AG20443 (cell line): Measurements from ENCODE around the gene CCNG1.
"Not testable (repeated sequence)": the region's sequence is repeated elsewhere in the genome, so short reads cannot be mapped to it uniquely, and the experiment has no call there.

ENCODE experiments used
- DNase-seq: peaks from one replicate; pipeline ENCODE4 v3.0.0; 2012; ENCODE audit warnings: low spot score, mixed read lengths

Gene CCNG1, protein sequence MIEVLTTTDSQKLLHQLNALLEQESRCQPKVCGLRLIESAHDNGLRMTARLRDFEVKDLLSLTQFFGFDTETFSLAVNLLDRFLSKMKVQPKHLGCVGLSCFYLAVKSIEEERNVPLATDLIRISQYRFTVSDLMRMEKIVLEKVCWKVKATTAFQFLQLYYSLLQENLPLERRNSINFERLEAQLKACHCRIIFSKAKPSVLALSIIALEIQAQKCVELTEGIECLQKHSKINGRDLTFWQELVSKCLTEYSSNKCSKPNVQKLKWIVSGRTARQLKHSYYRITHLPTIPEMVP

DNA sequence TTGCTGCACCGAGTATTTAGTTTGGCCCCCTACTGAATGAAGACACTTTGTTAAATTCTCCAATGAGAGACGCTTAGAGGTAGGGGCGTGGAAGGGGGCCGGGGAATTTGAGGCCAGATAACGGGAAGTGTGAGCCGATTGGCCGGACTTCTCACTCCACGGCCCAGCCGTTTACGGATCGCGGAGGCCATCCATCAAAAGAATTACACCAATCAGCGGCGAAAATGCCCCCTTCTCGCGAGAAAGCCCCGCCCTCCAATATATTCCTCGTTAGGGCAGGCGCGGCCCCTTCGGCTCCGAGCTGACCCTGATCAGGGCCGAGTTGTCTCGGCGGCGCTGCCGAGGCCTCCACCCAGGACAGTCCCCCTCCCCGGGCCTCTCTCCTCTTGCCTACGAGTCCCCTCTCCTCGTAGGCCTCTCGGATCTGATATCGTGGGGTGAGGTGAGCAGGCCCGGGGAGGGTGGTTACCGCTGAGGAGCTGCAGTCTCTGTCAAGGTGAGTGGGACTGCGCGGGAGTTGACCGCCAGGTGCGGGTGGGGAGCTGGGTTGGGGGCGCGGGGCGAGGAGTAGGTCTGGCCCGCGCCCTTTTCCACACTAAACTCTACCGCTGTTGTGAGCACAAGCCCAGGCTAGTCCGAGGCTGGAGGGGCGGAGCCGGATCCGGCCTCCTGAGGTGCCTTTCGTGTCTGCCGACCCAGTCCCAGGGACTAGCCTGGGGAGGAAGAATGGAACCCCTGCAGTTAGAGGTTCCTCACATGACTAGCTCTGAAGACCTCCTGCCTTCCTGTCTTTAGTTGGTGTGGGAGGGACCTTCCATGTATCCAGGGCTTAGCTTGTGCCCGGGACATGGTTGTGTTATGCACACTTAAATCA, at the start of gene CCNG1:
TSS of gene CCNG1 (plus strand) at position 287 of the 874 bp plus-strand sequence. CDS start 1,662 bp downstream, outside the sequence.
- peak; percentile 98 for DNase-seq

DNA sequence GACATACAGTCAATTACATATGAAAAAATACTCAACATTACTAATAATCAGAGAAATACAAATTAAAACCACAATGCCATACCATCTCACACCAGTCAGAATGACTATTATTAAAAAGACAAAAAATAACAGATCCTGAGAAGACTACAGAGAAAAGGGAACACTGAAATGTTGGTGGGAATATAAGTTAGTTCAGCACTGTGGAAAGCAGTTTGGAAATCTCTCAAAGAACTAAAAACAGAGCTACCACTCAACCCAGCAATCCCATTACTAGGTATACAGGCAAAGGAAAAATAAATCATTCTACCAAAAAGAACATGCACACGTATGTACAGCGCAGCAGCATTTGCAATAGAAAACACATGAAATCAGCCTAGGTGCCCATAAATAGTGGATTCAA, 41.6 kb upstream of the CCNG1 start:
- DNase-seq, result no peak

DNA sequence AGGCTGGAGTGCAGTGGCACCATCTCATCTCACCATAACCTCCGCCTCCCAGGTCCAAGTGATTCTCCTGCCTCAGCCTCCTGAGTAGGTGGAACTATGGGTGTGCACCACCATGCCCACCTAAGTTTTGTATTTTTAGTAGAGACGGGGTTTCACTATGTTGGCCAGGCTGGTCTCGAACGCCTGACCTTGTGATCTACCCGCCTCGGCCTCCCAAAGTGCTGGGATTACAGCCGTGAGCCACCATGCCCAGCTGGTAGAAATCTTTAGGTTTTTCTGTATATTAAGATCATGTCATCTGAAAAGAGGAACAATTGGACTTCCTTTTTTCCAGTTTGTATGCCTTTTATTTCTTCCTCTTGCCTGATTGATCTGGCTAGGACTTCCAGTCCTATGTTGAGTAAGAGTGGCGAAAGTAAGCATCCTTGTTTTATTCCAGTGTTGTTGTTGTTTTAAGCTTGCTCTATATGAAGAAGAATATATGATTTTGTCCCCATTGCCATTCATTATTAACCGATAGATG, 40.5 kb upstream of the CCNG1 start:
- not testable (repeated sequence) for DNase-seq

GRCh38 chr5:163397354-163397753, 40.0 kb upstream of the CCNG1 start:
- DNase-seq, result no peak

DNA sequence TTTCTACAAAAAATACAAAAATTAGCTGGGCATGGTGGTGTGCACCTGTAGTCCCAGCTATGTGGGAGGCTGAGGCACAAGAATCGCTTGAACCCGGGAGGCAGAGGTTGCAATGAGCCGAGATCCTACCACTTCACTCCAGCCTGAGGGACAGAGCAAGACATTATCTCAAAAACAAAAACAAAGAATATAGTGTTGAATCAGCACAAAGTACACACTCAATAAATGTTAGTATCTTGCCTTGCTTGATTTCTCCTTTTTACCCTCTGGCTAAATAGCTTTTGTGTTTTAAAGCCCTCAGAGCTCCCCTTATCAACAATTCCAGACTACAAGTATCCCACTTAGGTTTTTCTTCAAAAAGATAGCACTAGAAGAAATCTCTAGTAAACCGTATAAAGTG, 37.5 kb upstream of the CCNG1 start:
- DNase-seq, result no peak

GRCh38 chr5:163401271-163401670, 36.1 kb upstream of the CCNG1 start:
- no peak for DNase-seq

GRCh38 chr5:163402007-163402406, 35.4 kb upstream of the CCNG1 start:
- no peak for DNase-seq

DNA sequence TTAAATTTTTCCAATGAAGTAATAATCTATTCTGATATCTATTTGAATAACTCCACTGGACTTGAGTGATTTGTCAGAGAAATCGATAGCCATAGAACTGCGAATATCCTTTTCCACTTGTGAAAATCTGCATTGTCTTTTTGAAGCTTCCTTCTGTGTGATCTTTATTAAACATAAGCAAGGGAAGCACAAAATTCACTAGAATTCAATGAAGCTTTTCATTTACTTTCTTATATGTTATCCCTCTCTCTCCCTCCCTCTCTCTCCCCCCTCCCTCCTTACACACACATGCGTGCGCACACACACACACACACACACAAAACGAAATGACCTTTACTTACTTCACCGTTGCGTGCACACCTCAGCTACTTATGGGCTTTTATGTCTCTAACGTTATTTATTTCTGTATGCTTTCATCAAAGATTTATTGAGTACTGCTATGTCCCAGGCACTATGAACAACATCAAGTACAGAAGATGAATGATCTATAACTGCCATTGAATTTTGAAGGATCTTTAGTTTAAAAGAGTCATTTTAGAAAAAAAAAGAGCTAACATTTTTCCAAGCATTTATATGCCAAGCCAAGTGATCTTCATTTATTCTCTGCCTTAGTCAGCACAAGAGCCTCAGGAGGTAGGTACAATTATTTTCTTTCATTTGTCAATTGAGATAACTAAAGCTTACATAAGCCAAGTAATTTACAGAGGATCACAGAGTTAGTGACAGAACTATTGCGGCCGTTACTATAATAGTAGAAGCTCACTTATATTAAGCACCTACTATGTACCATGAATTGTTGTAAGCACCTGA, 32.8 kb upstream of the CCNG1 start:
- no peak for DNase-seq

DNA sequence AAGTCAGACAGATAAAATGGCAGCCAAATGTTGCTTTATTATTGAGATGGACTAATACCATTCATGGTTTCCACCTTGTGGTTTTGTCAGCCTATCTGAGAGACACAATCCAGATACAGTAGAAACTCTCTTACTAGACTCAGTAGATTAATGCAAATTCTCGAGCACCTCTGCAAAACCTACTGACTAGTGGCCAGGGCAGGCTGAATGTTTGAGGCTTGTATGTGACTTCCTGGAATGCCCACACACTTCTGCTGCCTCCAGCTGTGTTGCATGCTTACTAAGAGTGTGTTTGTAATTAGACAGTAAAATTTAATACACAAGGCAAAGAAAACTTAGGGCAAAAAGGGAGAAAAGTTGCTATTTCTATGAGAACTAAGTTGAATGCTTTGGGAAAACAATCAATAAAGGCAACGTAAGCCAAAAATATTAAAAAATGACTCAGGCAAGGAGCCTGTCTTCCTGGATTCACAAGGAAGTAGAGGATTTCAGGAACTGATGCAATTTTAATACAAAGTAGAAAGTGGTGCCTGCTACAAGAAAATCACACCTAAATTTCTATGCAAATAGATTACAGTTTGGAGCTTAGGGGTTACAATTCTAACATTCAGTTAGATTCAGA, 30.2 kb upstream of the CCNG1 start:
- DNase-seq, result peak; percentile 28

- peak; percentile 75 for DNase-seq
Measured at GRCh38 chr5:163408311-163408923, 29.0 kb upstream of the CCNG1 start.

GRCh38 chr5:163409384-163409783, 28.0 kb upstream of the CCNG1 start:
- DNase-seq, result no peak

DNA sequence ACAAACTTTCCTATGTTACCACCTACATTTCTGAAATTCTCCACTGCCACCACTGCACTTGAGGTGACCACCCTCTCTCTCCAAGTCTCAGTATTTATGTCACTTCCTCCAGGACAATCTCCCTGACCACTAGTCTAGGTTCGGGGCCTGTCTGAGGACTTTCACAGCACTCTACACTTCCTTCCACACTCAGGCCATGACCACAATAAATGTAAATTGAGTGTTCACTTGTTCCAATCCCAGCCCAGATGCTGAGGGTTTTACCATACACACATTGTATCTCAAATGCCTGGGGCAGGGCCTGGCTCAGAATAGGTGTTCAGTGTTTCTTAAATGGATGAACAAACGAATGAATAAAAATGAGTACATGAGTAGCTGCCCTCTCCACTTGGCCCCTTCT, 26.9 kb upstream of the CCNG1 start:
- no peak for DNase-seq

GRCh38 chr5:163415673-163416072, 21.7 kb upstream of the CCNG1 start:
- DNase-seq, result not testable (repeated sequence)

DNA sequence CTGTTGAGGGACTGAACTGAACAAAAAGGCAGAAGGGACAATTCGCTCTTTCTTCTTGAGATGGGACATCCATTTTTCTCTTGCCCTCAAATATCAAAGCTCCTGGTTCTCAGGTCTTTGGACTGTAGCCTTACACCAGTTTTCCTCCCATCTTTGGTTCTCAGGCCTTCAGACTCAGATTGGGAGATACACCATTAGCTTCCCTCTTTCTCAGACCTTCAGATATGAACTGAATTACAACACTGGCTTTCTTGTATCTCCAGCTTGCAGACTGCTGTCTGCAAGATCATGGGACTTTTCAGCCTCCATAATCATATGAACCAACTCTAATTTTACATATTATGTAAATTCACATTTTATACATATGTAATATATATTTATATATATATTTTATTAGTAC, 12.6 kb upstream of the CCNG1 start:
- DNase-seq, result no peak

GRCh38 chr5:163426128-163426527, 11.3 kb upstream of the CCNG1 start:
- DNase-seq, result not testable (repeated sequence)

- no peak for DNase-seq
Measured at GRCh38 chr5:163432544-163432943, 4.9 kb upstream of the CCNG1 start.

- DNase-seq, result no peak
Measured at GRCh38 chr5:163433271-163433670, 4.1 kb upstream of the CCNG1 start.

GRCh38 chr5:163434401-163434866, 3.0 kb upstream of the CCNG1 start:
- no peak for DNase-seq

- DNase-seq, result no peak
Measured at GRCh38 chr5:163436515-163436914, 880 bp upstream of the CCNG1 start.

GRCh38 chr5:163437011-163437308, 435 bp upstream of the CCNG1 start:
- no peak for DNase-seq

DNA sequence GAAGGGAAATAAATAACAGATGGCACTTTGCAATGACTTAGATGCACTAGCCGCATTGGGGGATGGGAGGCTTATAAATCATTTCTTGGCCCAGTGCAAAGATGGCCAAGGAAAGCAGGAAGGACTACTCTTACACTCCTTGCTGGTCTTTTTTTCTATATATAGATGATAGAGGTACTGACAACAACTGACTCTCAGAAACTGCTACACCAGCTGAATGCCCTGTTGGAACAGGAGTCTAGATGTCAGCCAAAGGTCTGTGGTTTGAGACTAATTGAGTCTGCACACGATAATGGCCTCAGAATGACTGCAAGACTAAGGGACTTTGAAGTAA, 1.7 kb downstream of the CCNG1 start:
- DNase-seq, result no peak

DNA sequence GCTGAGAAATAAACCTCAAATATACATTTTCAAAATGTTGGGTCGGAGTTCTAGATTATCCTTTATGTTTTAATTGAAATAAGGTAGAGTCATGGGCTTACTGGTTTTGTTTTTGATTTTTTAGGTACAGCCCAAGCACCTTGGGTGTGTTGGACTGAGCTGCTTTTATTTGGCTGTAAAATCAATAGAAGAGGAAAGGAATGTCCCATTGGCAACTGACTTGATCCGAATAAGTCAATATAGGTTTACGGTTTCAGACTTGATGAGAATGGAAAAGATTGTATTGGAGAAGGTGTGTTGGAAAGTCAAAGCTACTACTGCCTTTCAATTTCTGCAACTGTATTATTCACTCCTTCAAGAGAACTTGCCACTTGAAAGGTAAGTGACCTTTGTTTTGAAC, 3.6 kb downstream of the CCNG1 start:
- no peak for DNase-seq
